CD4-positive, alpha-beta memory T cell (primary cell): ENCODE measurements around the gene SLC7A4. TPM values are rescaled to one million over a fixed set of nuclear protein-coding genes. Genes with fewer than 3 reads are reported as not detected.
"Not testable (repeated sequence)": the region's sequence is repeated elsewhere in the genome, so short reads cannot be mapped to it uniquely, and the experiment has no call there.

Source experiments
- CTCF ChIA-PET: fragments of 350-600 bp; sonication (Branson Sonifier 250); formaldehyde crosslinking; loops from one replicate; lab custom pipeline; 2021; ENCODE audit warnings: inconsistent platforms; ENCODE audit not compliant: partially characterized antibody; lab: Charles Lee
- POLR2A ChIA-PET: fragments of 350-600 bp; sonication (Branson Sonifier 250); formaldehyde crosslinking; loops from one replicate; lab custom pipeline; 2021; ENCODE audit not compliant: partially characterized antibody; lab: Charles Lee
- DNase-seq, 5 donors: peaks; one replicate each; pipeline versions ENCODE4 v3.0.0 to v3.0.0-alpha.2; 2020 to 2022; ENCODE audit warnings: mixed read lengths in 1 of 5
- H3K27ac ChIP-seq: one replicate; pipeline ENCODE4 v1.7.0; 2013; ENCODE audit warnings: low read depth, low read length
- H3K27me3 ChIP-seq: 2 replicates; pipeline ENCODE4 v1.7.0; 2013; ENCODE audit warnings: mild to moderate bottlenecking, low read length, moderate library complexity; ENCODE audit not compliant: insufficient read depth
- H3K36me3 ChIP-seq: 2 replicates; pipeline ENCODE4 v1.7.0; 2013; ENCODE audit warnings: mild to moderate bottlenecking, low read length, moderate library complexity; ENCODE audit not compliant: insufficient read depth
- H3K4me1 ChIP-seq: 2 replicates; pipeline ENCODE4 v1.7.0; 2013; ENCODE audit warnings: mild to moderate bottlenecking, low read length, moderate library complexity; ENCODE audit not compliant: insufficient read depth
- H3K4me3 ChIP-seq, 2 donors: one replicate each; pipeline ENCODE4 v1.7.0; 2013; ENCODE audit warnings: low read length in 2 of 2, mild to moderate bottlenecking in 1 of 2
- H3K9me3 ChIP-seq, 2 donors: one replicate each; pipeline ENCODE4 v1.7.0; 2013; ENCODE audit warnings: low read length in 2 of 2, control low read depth in 1 of 2; ENCODE audit not compliant: control insufficient read depth in 1 of 2
- H3K27ac Mint-ChIP-seq, 7 donors: one replicate each; pipeline ENCODE4 v1.8.0; 2020 to 2021; ENCODE audit warnings: mixed read lengths in 7 of 7, mild to moderate bottlenecking in 6 of 7, inconsistent platforms in 3 of 7, moderate library complexity in 3 of 7
- H3K27me3 Mint-ChIP-seq, 2 donors: one replicate each; pipeline ENCODE4 v1.8.0; 2020 to 2021; ENCODE audit warnings: mixed read lengths in 2 of 2
- H3K36me3 Mint-ChIP-seq, 2 donors: one replicate each; pipeline ENCODE4 v1.8.0; 2020 to 2021; ENCODE audit warnings: mixed read lengths in 2 of 2, inconsistent platforms in 1 of 2, mild to moderate bottlenecking in 1 of 2
- H3K4me1 Mint-ChIP-seq, 4 donors: one replicate each; pipeline ENCODE4 v1.8.0; 2020 to 2021; ENCODE audit warnings: mixed read lengths in 4 of 4, mild to moderate bottlenecking in 1 of 4
- H3K4me3 Mint-ChIP-seq, 8 donors: one replicate each; pipeline ENCODE4 v1.8.0; 2020 to 2021; ENCODE audit warnings: mixed read lengths in 8 of 8, mild to moderate bottlenecking in 7 of 8, moderate library complexity in 6 of 8, inconsistent platforms in 3 of 8
- H3K9me3 Mint-ChIP-seq, 8 donors: one replicate each; pipeline ENCODE4 v1.8.0; 2020 to 2021; ENCODE audit warnings: mixed read lengths in 8 of 8, mild to moderate bottlenecking in 5 of 8, inconsistent platforms in 3 of 8, moderate library complexity in 1 of 8
- intact Hi-C: fragments of 100-400 bp; cut with micrococcal nuclease; formaldehyde crosslinking; loops from one replicate; pipeline ENCODE4 v1.15.1; 2023
- polyA plus RNA-seq, 2 donors: library from polyadenylated mRNA; unstranded; fragments of 300-500 nt; fragmentation: Illumina TruSeq; gene quantifications; one replicate each; pipeline ENCODE4 v1.2.3, GENCODE V29; 2021
- total RNA-seq, 2 experiments: library from RNA; stranded (reverse); gene quantifications; one replicate each; pipeline ENCODE4 v1.2.3, GENCODE V29; 2021

Gene SLC7A4
- total and polyA plus RNA-seq, 4 experiments from 2014 or later, result 0.07 to 0.15 TPM; not detected in 2

DNA sequence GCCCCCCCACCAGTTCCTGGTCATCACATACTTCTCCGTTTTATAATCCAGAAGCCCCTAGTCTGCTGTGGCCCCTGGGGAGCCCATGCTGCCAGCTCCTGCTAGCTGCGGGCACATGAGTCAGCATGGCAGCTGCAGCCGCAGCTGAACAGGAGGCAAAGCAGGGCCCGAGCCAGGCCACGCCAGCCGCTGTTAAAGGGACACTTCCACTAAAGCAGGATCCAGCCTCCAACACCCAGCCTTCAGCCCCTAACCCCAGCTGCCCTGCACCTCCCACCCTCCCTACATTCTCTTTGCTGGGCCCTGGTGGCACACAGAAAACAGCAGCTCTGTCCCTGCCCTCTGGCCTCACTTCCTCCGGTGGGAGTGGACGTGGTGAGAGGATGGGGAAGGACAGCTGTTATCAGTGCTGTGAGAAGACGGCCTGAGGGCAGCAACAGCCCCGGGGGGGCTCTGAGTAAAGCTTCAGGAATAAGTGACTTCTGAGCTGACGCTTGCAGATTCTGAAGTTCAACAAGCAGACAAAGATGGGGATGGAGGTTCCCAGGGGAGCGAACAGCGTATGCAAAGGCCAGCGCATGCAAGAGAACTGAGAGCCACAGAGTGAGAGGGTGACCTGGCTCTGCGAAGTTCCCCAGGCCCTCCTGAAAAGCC, 12.7 kb upstream of the SLC7A4 start:
- Mint-ChIP-seq H3K27me3 (peaks cover 6 to 9% of the 10 kb centered on the region in 2 donors), H3K36me3 (no peaks in the 10 kb centered on the region), H3K4me3 (peak overlapping the region; percentile 55 to 84 (median 72)), H3K9me3 (no peaks in the 10 kb centered on the region), H3K27ac (peak overlapping the region; percentile 70 to 97 (median 92)), H3K4me1 (peaks cover 9 to 30% (median 25%) of the 10 kb centered on the region in 4 donors)
- no peaks in the 10 kb centered on the region for H3K36me3 ChIP-seq
- H3K9me3 ChIP-seq, result no peaks in the 10 kb centered on the region
- no peak for DNase-seq
- CTCF ChIA-PET, result no interaction called here
- no peak overlapping the region for H3K4me3 ChIP-seq
- POLR2A ChIA-PET, result interaction anchor here (1.1 kb wide), 1 partner anchor 63 kb away, joined by 3 read pairs; no protein-coding TSS in a partner anchor
- intact Hi-C loops, result no loop called here
- peaks cover 24% of the 10 kb centered on the region for H3K4me1 ChIP-seq
- H3K27me3 ChIP-seq, result no peaks in the 10 kb centered on the region
- H3K27ac ChIP-seq, result no peak overlapping the region

DNA sequence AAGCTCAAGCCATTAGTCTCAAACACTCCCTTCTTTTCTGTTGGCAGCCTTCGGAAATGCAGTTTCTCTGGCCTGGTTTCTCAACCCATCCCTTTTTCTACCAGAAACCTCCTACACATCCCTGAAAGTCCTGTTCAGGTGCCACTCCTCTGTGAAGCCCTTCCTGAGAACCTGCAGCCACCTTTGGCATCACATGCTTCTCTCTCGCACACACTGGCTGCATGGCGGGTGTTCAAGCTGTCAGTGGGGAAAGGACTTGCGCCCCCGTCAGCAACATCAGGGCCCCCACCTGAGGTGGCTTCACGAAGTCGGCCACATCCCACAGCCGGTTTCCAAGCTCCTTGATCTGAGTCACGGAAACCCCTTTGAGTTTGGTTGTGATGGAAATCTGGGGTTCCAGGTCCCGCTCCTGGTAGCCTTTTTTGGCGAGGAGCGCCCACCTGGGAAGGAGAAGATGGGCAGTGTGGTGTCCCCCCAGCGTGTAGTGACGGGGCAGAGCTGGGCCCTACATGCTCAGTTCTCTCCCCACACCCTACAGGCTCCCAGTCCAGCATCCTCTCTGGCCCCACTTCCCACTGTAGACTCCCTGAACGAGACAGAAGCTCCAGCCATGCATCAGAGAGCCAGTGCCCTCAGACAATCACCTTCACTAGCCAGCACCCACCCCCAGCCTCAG, 11.6 kb upstream of the SLC7A4 start:
- CTCF ChIA-PET, result no interaction called here
- POLR2A ChIA-PET, result interaction anchor here (1.3 kb wide), 1 partner anchor 41 kb away, joined by 3 read pairs; no protein-coding TSS in a partner anchor
- H3K9me3 Mint-ChIP-seq, result no peaks in the 10 kb centered on the region

DNA sequence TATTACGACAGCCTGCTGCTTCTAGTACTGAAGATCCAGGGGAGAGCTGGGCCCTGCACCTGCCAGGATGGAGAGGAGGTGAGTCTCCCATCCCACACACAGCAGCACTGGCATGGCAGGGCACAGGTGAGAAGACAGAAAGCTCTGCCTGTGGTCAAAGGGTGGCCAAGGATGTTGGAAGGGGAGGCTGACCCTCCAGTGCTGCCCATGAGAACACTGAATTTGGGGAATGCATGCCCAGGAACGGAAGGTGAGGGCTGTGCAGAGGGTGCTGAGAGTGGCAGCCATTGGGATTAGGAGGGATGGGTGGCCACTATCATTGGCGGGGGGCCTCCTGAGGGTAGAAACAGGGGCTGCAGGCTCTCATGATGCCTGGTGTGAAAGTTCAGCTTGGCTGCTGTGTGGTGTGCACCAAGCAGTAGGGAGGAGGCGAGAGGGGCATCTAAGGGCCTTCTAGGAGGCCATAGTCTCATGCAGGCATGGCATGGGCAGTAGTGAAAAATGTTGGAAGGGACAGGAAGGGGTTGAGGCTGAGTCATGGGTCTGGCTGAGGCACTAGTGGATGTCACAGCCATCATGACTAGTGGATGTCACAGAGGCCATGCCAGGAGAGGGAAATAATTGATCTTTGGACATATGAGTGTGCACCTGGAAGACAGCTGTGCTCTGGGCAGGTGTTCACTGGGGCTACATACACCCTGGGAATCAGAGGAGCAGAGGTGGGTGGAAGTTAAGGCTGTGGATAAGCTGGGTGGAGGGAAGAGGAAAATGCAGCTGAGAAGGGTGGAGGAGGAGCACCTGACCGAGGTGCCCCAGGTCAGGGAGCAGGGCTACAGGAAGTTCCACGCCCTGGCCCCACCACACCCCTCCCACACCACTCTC, 10.9 kb upstream of the SLC7A4 start:
- H3K9me3 Mint-ChIP-seq, result no peaks in the 10 kb centered on the region
- CTCF ChIA-PET, result no interaction called here
- peak overlapping the region in 6 of 8 donors; percentile 15 to 77 (median 36) for H3K4me3 Mint-ChIP-seq

More for the DNA sequence above, 11.6 kb upstream of the SLC7A4 start:
- Mint-ChIP-seq H3K27ac (peak overlapping the region in 4 of 7 donors; percentile 23 to 81 (median 71)), H3K27me3 (peaks cover 9 to 12% of the 10 kb centered on the region in 2 donors), H3K4me3 (peak overlapping the region in 2 of 8 donors; percentile 21 to 48), H3K36me3 (no peaks in the 10 kb centered on the region), H3K4me1 (peaks cover 9 to 30% (median 25%) of the 10 kb centered on the region in 4 donors)
- H3K27me3 ChIP-seq, result no peaks in the 10 kb centered on the region
- H3K9me3 ChIP-seq, result no peaks in the 10 kb centered on the region
- H3K4me3 ChIP-seq, result no peak overlapping the region
- peaks cover 24% of the 10 kb centered on the region for H3K4me1 ChIP-seq
- no peak overlapping the region for H3K27ac ChIP-seq
- intact Hi-C loops, result no loop called here
- H3K36me3 ChIP-seq, result no peaks in the 10 kb centered on the region
- DNase-seq, result no peak

DNA sequence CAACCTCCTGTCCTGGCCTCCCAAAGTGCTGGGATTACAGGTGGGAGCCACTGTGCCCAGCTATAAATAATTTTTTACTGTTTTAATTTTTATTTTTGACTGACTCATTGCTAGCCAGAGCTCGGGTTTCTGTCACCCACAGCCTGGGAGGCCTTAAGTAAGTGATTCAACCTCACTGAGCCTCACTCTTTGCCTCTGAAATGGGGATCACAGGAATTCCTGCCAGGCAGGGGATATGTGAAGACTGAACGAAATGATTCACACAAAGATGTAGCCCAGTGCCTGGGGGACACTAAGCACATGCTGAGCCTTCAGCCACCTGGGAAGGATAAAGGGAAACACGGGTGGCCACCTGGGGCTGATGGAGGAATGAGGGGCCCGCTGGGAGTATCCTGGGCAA, 9.6 kb upstream of the SLC7A4 start:
- no peak for DNase-seq
- H3K9me3 Mint-ChIP-seq, result no peaks in the 10 kb centered on the region
- no peak overlapping the region for H3K4me3 ChIP-seq
- intact Hi-C loops, result no loop called here
- no peaks in the 10 kb centered on the region for H3K36me3 Mint-ChIP-seq
- no peak overlapping the region for H3K4me3 Mint-ChIP-seq
- CTCF ChIA-PET, result no interaction called here
- H3K27ac ChIP-seq, result no peak overlapping the region
- H3K27me3 ChIP-seq, result no peaks in the 10 kb centered on the region
- H3K4me1 Mint-ChIP-seq, result peaks cover 9 to 30% (median 25%) of the 10 kb centered on the region in 4 donors
- H3K27ac Mint-ChIP-seq, result no peak overlapping the region
- peaks cover 24% of the 10 kb centered on the region for H3K4me1 ChIP-seq
- POLR2A ChIA-PET, result no interaction called here
- no peaks in the 10 kb centered on the region for H3K36me3 ChIP-seq
- H3K27me3 Mint-ChIP-seq, result peaks cover 17% of the 10 kb centered on the region in 2 donors
- H3K9me3 ChIP-seq, result no peaks in the 10 kb centered on the region

More for the DNA sequence above, 10.9 kb upstream of the SLC7A4 start:
- Mint-ChIP-seq H3K27ac (peak overlapping the region in 5 of 7 donors; percentile 23 to 77 (median 67)), H3K4me1 (peaks cover 9 to 30% (median 25%) of the 10 kb centered on the region in 4 donors), H3K36me3 (no peaks in the 10 kb centered on the region), H3K27me3 (peaks cover 14 to 17% of the 10 kb centered on the region in 2 donors)
- Histone ChIP-seq H3K4me1 (peaks cover 24% of the 10 kb centered on the region), H3K36me3 (no peaks in the 10 kb centered on the region), H3K27ac (no peak overlapping the region), H3K27me3 (no peaks in the 10 kb centered on the region), H3K9me3 (no peaks in the 10 kb centered on the region), H3K4me3 (no peak overlapping the region)
- DNase-seq, result no peak
- POLR2A ChIA-PET, result interaction anchor here (1.3 kb wide), 1 partner anchor 40 kb away, joined by 3 read pairs; no protein-coding TSS in a partner anchor
- intact Hi-C loops, result no loop called here

DNA sequence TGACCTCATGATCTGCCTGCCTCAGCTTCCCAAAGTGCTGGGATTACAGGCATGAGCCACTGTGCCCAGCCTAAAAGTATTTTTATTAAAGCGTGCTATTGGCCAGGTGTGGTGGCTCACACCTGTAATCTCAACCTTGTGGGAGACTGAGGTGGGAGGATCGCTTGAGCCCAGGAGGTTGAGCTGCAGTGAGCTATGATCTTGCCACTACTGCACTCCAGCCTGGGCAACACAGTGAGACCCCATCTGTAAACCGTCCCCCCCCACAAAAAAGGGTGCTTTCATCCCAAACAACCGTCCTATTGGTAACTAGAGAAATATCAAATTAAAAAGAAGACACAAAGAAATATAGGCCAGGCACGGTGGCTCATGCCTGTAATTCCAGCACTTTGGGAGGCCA, 6.8 kb upstream of the SLC7A4 start:
- H3K9me3 ChIP-seq, H3K27ac Mint-ChIP-seq, intact Hi-C loops, H3K4me1 ChIP-seq, H3K4me3 ChIP-seq, CTCF ChIA-PET, H3K27me3 ChIP-seq, H3K4me3 Mint-ChIP-seq, H3K27ac ChIP-seq, DNase-seq, H3K36me3 ChIP-seq, H3K36me3 Mint-ChIP-seq, H3K9me3 Mint-ChIP-seq, POLR2A ChIA-PET: not testable (repeated sequence)
- H3K4me1 Mint-ChIP-seq, result peaks cover 4 to 12% (median 10%) of the 10 kb centered on the region in 4 donors
- H3K27me3 Mint-ChIP-seq, result peaks cover 17 to 20% of the 10 kb centered on the region in 2 donors

DNA sequence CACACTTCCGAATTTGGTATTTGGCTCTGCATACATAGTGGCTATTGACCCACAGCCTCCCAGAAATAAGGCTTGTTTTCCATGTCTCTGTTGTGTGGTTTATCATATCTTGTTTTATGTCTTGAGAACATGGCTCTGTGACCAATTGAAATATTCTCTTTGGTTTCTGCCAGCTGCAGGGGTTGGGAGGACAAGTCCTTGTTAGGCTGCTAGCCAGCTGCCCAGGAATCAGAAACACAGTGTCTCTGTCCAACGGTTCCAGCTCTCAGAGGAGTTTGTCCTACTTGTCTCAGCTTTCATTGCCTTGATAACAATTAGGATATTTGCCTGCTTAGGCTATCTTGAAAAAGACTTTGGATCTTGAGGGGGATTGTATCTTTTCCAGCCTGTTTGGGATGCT, 6.0 kb upstream of the SLC7A4 start:
- no peaks in the 10 kb centered on the region for H3K9me3 ChIP-seq
- ChIA-PET CTCF (no interaction called here), POLR2A (no interaction called here)
- peaks cover 13 to 19% of the 10 kb centered on the region in 2 donors for H3K27me3 Mint-ChIP-seq
- peaks cover 3% of the 10 kb centered on the region for H3K27me3 ChIP-seq
- no peak overlapping the region for H3K4me3 ChIP-seq
- no peaks in the 10 kb centered on the region for H3K36me3 ChIP-seq
- H3K4me1 ChIP-seq, result peaks cover under 1% of the 10 kb centered on the region
- no peak overlapping the region for H3K27ac ChIP-seq
- no peaks in the 10 kb centered on the region for H3K36me3 Mint-ChIP-seq
- H3K4me3 Mint-ChIP-seq, result no peak overlapping the region
- no peak for DNase-seq
- H3K9me3 Mint-ChIP-seq, result no peaks in the 10 kb centered on the region
- peaks cover 3 to 6% (median 5%) of the 10 kb centered on the region in 4 donors for H3K4me1 Mint-ChIP-seq
- no peak overlapping the region for H3K27ac Mint-ChIP-seq
- intact Hi-C loops, result no loop called here
